ENCODE results near the gene CAPS.

Gene CAPS

DNA sequence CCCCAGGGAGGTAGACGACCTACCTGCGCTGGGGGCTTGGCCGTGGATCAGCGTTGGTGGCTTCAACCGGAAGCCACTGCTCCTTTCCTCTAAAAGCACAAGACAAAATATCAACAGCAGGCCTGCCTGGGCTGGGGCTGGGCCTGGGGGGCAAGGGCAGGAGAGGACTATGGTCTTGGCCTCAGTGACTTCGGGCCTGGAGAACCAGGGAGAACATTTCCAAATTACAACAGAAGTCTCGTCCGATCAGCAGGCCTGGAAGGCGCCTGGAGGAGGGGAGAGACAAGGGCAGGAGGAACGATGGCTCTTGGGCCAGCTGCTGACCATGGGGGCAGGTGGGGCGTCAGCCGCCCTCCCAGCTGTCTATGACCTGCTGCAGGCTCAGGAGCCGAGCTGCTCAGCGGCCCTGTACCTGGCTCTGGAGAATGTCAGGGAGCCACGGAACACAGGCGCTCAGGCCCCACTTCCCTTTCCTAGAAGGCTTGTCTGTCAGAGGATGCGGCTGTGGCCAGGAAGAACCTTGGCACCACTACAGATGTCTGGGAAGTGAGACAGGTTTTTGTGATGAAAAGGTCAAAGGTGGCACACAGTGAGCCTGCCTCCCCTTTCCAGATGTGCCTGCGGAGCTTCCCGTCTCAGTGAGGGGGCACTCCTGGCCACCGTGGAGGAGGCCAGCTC lies 19.5 kb downstream of the CAPS start:
- TF ChIP-seq, protein P1, sequence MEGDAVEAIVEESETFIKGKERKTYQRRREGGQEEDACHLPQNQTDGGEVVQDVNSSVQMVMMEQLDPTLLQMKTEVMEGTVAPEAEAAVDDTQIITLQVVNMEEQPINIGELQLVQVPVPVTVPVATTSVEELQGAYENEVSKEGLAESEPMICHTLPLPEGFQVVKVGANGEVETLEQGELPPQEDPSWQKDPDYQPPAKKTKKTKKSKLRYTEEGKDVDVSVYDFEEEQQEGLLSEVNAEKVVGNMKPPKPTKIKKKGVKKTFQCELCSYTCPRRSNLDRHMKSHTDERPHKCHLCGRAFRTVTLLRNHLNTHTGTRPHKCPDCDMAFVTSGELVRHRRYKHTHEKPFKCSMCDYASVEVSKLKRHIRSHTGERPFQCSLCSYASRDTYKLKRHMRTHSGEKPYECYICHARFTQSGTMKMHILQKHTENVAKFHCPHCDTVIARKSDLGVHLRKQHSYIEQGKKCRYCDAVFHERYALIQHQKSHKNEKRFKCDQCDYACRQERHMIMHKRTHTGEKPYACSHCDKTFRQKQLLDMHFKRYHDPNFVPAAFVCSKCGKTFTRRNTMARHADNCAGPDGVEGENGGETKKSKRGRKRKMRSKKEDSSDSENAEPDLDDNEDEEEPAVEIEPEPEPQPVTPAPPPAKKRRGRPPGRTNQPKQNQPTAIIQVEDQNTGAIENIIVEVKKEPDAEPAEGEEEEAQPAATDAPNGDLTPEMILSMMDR (IDR thresholded peaks at IDR 0.05; ENCODE audit: insufficient read depth, low read length) = no peak
- TF ChIP-seq REST (IDR thresholded peaks at IDR 0.05; ENCODE audit: insufficient replicate concordance, low read depth) = no peak
- TF ChIP-seq GABPA (IDR thresholded peaks at IDR 0.05; ENCODE audit: low read depth) = no peak
- no peak for TF ChIP-seq POLR2AphosphoS5 (IDR thresholded peaks at IDR 0.05; ENCODE audit: low read depth)
- TF ChIP-seq SPI1 (IDR thresholded peaks at IDR 0.05; ENCODE audit: borderline replicate concordance, low read depth) = no peak
- Histone ChIP-seq H3K27ac (replicated peaks) (no peak overlapping the region), H3K27me3 (ENCODE audit: insufficient read depth, poor library complexity, severe bottlenecking) (no peaks in the 10 kb centered on the region), H3K4me3 (replicated peaks; ENCODE audit: insufficient read depth, low read length) (no peak overlapping the region)
- DNase-seq (ENCODE audit: low read depth in 1 of 2, low spot score in 1 of 2) = no peak

GRCh38 chr19:5934069-5934401 lies 20.0 kb downstream of the CAPS start:
- no peak overlapping the region for H3K27ac ChIP-seq (replicated peaks)
- no peaks in the 10 kb centered on the region for H3K27me3 ChIP-seq (ENCODE audit: insufficient read depth, poor library complexity, severe bottlenecking)
- no peak for DNase-seq (ENCODE audit: low read depth in 1 of 2, low spot score in 1 of 2)
- TF ChIP-seq POLR2AphosphoS5 (IDR thresholded peaks at IDR 0.05; ENCODE audit: low read depth) = no peak
- TF ChIP-seq, protein P1 (IDR thresholded peaks at IDR 0.05; ENCODE audit: insufficient read depth, low read length) = no peak
- no peak for TF ChIP-seq SPI1 (IDR thresholded peaks at IDR 0.05; ENCODE audit: borderline replicate concordance, low read depth)
- TF ChIP-seq GABPA (IDR thresholded peaks at IDR 0.05; ENCODE audit: low read depth) = no peak
- no peak overlapping the region for H3K4me3 ChIP-seq (replicated peaks; ENCODE audit: insufficient read depth, low read length)

DNA sequence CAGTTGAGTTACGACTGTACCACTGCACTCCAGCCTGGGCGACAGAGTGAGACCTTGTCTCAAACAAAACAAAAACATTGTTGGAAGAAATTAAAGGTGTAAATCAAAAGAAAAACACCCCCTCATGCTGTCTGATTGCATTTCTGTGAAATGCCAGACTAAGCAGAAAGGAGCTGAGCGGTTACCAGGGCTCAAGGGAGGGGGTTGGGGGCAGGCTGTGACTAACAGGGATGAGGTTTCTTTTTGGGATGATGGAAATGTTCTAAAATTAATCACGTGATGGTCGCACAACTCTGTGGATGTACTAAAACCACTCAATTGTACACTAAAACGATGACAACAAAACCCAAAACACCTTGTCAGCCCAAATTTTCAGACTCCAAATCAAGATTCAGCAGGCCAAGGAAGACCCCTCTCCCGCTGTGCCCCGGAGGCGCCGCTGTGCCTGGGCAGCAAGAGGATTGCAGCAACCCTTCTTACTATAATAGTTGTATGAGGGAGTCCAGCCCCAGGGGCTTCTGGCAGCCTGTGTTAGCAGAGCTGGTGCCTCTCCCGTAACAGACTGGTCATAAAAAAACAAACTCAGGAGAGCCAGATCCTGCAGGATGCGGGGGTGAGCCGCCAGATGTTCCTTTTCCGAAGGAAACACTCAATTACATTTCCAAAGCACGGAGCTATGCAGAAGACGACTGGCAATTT lies 20.9 kb downstream of the CAPS start:
- no peak overlapping the region for H3K4me3 ChIP-seq (replicated peaks; ENCODE audit: insufficient read depth, low read length)
- TF ChIP-seq, protein P1 (IDR thresholded peaks at IDR 0.05; ENCODE audit: insufficient read depth, low read length) = no peak
- TF ChIP-seq REST (IDR thresholded peaks at IDR 0.05; ENCODE audit: insufficient replicate concordance, low read depth) = no peak
- TF ChIP-seq GABPA (IDR thresholded peaks at IDR 0.05; ENCODE audit: low read depth) = no peak
- no peak for TF ChIP-seq SPI1 (IDR thresholded peaks at IDR 0.05; ENCODE audit: borderline replicate concordance, low read depth)
- no peak for TF ChIP-seq POLR2AphosphoS5 (IDR thresholded peaks at IDR 0.05; ENCODE audit: low read depth)
- H3K27me3 ChIP-seq (ENCODE audit: insufficient read depth, poor library complexity, severe bottlenecking) = no peaks in the 10 kb centered on the region
- DNase-seq (ENCODE audit: low read depth in 1 of 2, low spot score in 1 of 2) = no peak
- no peak overlapping the region for H3K27ac ChIP-seq (replicated peaks)
